GM19035 (cell line): ENCODE results near the gene WRNIP1.

Experiments used
- ATAC-seq: cut with Tn5 transposase; IDR thresholded peaks from one replicate; pipeline ENCODE4 v1.9.1; 2021; ENCODE audit not compliant: unreplicated experiment

WRNIP1 gene

GRCh38 chr6:2740581-2740980, 24.6 kb upstream of the WRNIP1 start:
- no peak for ATAC-seq

- no peak for ATAC-seq
Measured at GRCh38 chr6:2741756-2742155, 23.4 kb upstream of the WRNIP1 start.

DNA sequence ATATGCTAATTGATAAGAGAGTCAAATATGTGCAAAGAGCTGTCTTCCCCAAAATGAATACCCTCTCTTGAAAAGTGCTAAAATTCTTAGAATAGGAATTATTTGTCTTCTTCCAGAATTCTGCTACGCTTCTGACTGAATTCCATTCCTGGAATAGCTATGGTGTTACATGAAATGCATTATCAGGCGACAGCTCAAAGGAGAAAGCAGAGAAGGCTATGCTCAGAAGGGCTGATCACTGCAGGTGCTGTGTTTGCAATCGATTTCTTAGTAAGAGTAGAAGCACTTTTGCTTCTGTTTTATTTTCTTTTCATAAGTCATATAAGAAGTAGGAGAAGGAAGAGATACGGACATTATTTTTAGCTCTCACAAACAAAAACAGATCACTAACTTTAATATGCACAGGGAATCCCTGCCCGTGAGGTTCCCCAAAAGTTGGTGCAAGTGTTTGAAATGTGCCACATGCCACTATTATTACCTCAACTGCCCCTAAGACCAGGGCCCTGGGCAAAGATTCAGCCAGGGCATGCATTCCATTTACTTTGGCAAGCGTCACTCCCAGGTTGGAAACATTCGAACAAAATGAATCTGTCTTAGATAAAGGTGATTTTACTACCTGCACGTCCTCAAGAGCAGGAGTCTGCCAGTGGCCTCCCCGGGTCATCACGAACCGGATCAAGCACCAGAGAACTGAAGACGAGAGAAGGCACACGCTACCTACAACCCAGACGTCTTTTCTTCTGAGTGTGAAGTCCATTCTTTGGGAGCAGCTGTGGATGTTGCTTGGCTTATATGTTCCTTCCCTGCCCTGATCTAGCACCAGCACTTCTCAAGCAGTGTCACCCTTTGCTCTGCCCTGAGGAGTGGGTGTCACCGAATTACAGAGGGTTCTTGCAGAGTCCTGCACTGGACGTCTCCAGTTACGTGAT, 21.6 kb upstream of the WRNIP1 start:
- no peak for ATAC-seq

DNA sequence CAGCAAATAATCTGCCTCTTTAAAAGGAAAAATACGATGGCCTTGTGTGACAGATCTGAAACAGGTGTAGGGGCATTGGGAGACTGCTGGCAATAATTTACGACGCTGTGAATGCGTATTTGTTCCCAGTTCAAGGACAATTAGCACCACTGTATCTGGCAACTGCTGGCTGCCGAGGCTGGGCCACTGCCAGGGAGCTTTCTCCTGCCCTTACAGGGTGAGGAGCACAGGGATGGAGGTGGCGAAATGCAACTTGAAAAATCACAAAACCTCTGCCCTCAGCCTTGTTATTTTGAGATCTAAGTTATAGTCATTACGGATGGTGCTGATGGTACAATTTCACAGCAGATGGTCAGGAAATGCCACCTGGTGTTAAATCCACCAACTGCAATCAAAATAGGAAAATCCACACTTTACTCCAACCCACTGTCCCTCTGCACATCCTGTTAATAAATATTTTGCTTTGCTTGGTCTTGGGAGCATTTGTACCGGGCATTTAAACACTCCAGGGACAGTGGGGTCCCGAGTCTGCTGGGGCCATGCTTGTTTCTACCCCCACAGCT, 20.9 kb upstream of the WRNIP1 start:
- ATAC-seq, result no peak

DNA sequence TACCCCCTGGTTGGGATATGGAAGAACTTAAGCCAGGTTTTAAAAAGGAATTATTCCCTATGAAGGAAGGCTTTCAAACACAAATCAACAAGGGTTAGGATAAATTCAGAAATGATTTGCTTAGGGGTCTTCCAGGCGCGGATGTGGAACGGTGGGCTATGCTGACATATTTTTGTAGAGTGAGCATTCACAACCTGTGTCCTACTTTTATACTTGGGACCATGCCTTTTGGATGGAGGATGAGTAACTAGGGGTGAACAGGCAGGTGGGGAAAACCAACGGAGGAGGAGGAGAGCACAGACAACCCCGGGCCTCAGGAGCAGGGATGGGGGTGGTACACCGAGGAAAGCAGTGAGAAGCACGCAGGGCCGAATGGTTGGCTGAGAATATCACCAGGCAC, 20.4 kb upstream of the WRNIP1 start:
- no peak for ATAC-seq

DNA sequence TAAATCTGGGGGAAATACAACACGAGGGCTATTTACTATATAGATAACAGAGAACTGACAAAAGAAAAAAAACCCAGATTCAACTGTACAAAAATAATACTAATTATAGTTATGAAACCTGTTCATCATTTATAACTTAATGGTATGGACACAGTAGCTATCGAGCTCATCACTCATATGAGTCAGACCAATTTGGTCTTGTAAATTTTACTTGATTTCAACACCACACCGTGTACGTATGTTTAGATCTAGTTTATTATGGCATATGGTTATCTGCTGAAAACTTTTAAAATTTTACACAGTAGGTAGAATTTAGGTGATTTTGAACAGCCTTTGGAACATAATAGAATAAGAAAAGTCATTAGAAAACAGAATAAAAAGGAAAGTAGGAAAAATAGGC, 19.9 kb upstream of the WRNIP1 start:
- no peak for ATAC-seq

DNA sequence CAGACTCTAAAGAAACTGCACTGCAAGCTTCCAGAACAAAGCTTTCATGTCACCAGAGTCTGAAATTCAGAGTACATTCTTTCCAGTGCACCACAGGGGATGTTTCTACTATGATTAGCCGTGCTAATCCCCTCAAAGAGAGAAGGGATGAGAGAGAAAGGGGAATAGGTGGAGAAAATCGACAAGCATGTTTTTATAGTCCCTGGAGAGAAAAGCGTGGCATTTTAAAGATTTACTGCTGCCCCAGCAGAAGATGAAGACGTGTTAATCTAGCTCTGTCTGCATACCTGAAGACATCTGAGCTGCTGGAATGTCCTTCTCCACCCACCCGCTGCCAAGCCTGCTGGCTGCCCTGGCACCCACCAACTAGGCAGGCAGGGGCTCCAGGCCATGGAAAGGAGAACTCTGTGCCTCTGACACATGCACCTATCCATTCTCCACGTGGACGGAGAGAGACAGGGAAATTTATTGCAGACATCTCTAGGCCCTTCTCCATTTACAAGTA, 18.6 kb upstream of the WRNIP1 start:
- no peak for ATAC-seq

GRCh38 chr6:2748183-2748582, 17.0 kb upstream of the WRNIP1 start:
- no peak for ATAC-seq

- ATAC-seq, result no peak
Measured at GRCh38 chr6:2749969-2750600, 15.1 kb upstream of the WRNIP1 start.

DNA sequence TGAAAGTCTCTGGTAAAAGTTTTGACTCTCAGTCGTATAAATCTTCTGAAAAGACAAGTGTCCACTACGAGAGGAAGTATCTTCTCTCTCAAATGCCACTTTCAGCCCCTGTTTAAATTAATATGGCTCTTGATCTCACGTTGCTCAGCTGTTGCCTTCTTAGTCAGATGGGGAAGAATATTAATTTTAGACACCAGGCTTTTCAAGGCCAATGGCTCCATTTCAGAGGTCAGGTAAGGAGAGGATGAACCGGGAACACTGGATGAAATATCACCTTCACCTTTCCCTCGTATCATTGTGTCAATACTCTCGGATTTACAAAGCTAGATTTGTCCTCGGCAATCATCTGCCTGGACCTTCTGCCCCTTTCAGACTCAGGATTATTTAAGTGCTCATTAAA, 14.4 kb upstream of the WRNIP1 start, which contains the start of gene MYLK4:
TSS of gene MYLK4 (minus strand) at position 91 of the 400 bp plus-strand sequence. CDS start 1,628 bp downstream, outside the sequence.
- no peak for ATAC-seq

- ATAC-seq, result no peak
Measured at GRCh38 chr6:2751871-2752270, 13.3 kb upstream of the WRNIP1 start.

DNA sequence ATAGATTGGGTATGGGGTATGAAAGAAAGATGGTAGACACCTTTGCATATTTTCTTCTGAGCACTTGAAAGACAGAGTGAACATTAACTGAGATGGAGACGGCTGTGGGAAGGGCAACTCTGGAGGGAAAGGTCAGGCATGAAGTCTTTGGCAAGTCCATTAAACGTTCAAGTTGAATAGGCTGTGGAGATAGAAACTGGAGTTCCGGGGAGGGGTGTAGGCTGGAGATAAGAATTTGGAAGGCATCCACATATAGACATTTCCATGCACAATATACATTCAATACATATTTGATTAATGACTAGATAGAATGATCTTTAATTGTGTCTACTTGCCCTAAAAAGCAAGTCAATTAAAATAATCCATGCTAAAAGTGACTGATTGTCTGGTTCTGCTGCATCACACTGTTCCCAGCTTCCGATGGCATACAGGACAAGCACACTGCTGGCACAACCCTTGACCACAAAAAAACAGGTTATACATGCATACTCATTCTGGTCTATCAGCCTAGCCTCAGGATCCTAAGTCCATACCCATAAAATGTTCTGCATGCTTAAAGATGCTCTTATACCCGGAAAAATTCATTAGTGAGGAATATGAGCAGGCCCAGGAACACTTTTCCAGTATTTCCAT, 12.6 kb upstream of the WRNIP1 start:
- no peak for ATAC-seq

GRCh38 chr6:2753110-2753489, 12.1 kb upstream of the WRNIP1 start:
- ATAC-seq, result no peak

GRCh38 chr6:2753743-2754142, 11.4 kb upstream of the WRNIP1 start:
- ATAC-seq, result no peak

- ATAC-seq, result no peak
Measured at GRCh38 chr6:2754393-2754792, 10.8 kb upstream of the WRNIP1 start.

GRCh38 chr6:2754911-2755310, 10.3 kb upstream of the WRNIP1 start:
- no peak for ATAC-seq

DNA sequence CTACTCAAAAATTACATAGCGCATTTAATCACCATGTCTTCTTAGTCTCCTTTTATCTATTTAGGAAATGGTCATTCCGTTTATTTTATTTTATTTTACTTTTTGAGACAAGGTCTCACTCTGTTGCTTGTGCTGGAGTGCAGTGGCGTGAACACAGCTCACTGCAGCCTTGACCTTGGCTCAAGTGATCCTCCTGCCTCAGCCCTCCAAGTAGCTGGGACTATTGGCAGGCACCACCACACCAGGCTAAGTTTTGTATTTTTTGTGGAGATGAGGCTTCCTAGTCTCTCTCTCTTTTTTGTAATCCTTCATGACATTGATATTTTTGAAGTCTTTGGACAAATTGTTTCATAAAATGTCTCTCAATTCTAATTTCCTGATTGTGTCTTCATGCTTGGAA, 9.7 kb upstream of the WRNIP1 start:
- ATAC-seq, result no peak

GRCh38 chr6:2756241-2756640, 9.0 kb upstream of the WRNIP1 start:
- no peak for ATAC-seq

GRCh38 chr6:2756687-2757224, 8.4 kb upstream of the WRNIP1 start:
- ATAC-seq, result no peak

- ATAC-seq, result no peak
Measured at GRCh38 chr6:2758980-2759379, 6.2 kb upstream of the WRNIP1 start.
